Ramos (cell line): Measurements from ENCODE around the gene SRSF1.
"Not testable (repeated sequence)": the region's sequence is repeated elsewhere in the genome, so short reads cannot be mapped to it uniquely, and the experiment has no call there.

Experiments
- in situ Hi-C: fragments of 300-500 bp; cut with MboI; formaldehyde crosslinking; loops from one replicate; pipeline ENCODE4 v1.14.3; 2022; ENCODE audit warnings: low sequenced_read_pairs; ENCODE audit not compliant: unreplicated experiment

The SRSF1 gene

GRCh38 chr17:58006924-58007780, at the start of gene SRSF1:
Gene SRSF1, minus strand, starts transcription at chr17:58007246. Its CDS starts 109 bp downstream, at chr17:58007137.
- in situ Hi-C loops, result no loop called here

- in situ Hi-C loops, result no loop called here
Measured at GRCh38 chr17:58056476-58056875, 49.4 kb upstream of the SRSF1 start.

- in situ Hi-C loops, result no loop called here
Measured at GRCh38 chr17:58054641-58055040, 47.6 kb upstream of the SRSF1 start.

- in situ Hi-C loops, result no loop called here
Measured at GRCh38 chr17:58052945-58053715, 46.1 kb upstream of the SRSF1 start.

- in situ Hi-C loops, result no loop called here
Measured at GRCh38 chr17:58052407-58052806, 45.4 kb upstream of the SRSF1 start.

- in situ Hi-C loops, result no loop called here
Measured at GRCh38 chr17:58051468-58051867, 44.4 kb upstream of the SRSF1 start.

GRCh38 chr17:58050966-58051365, 43.9 kb upstream of the SRSF1 start:
- in situ Hi-C loops, result no loop called here

- in situ Hi-C loops, result no loop called here
Measured at GRCh38 chr17:58049533-58049932, 42.5 kb upstream of the SRSF1 start.

GRCh38 chr17:58047376-58048150, 40.5 kb upstream of the SRSF1 start:
- in situ Hi-C loops, result no loop called here

GRCh38 chr17:58046239-58047094, 39.4 kb upstream of the SRSF1 start:
- in situ Hi-C loops, result no loop called here

GRCh38 chr17:58044256-58044655, 37.2 kb upstream of the SRSF1 start:
- in situ Hi-C loops, result not testable (repeated sequence)

- in situ Hi-C loops, result no loop called here
Measured at GRCh38 chr17:58043221-58044181, 36.5 kb upstream of the SRSF1 start.

GRCh38 chr17:58041161-58041560, 34.1 kb upstream of the SRSF1 start:
- in situ Hi-C loops, result no loop called here

GRCh38 chr17:58040386-58040785, 33.3 kb upstream of the SRSF1 start:
- in situ Hi-C loops, result no loop called here

GRCh38 chr17:58039975-58040374, 32.9 kb upstream of the SRSF1 start:
- in situ Hi-C loops, result no loop called here

- in situ Hi-C loops, result no loop called here
Measured at GRCh38 chr17:58032691-58033415, 25.8 kb upstream of the SRSF1 start.

- in situ Hi-C loops, result no loop called here
Measured at GRCh38 chr17:58028578-58028977, 21.5 kb upstream of the SRSF1 start.

- in situ Hi-C loops, result no loop called here
Measured at GRCh38 chr17:58020401-58020800, 13.4 kb upstream of the SRSF1 start.
